Measurements from ENCODE around the gene ORAI3. TPM values are rescaled to one million over a fixed set of nuclear protein-coding genes. Genes with fewer than 3 reads are reported as not detected.
A peak's percentile ranks its signal among the peaks of the same experiment; 100 is the strongest.

ORAI3 gene
- total RNA-seq, 1 donor: 43.6 TPM

DNA sequence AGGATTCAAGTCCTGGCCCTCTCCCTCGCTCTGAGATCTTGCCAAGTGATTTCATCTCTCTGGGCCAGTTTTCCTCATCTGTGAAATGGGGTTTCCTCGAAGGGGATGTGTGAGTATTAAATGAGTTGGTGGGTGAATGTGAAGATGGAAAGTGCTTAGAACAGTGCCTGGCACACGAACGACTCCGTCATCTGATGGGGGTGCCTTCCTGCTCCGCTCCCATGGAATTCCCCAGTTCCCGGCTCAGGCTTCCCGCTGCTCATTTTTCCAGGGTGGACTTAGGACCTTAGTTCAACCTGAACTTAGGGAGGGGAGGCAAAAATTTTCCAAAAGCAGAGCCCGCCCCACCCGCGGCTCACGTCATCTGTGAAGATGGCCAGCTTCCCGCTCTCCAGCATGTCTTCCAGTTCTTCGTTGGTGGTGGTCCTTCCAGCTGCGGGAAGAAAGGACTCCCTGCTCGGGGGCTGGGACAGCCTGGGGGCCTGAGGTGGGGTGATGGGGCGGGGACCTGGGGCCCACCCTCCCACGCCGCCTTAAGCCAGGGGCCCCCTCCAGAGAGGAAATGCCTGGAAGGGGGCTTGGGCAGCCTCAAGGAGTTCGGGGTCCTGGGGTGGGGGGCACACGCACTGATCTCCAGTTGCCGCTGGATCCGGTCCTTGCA, 47.6 kb downstream of the ORAI3 start:
- H3K4me3 ChIP-seq (ENCODE audit: low read depth, low read length): peak overlapping the region; percentile 75
- TF ChIP-seq, protein P1, sequence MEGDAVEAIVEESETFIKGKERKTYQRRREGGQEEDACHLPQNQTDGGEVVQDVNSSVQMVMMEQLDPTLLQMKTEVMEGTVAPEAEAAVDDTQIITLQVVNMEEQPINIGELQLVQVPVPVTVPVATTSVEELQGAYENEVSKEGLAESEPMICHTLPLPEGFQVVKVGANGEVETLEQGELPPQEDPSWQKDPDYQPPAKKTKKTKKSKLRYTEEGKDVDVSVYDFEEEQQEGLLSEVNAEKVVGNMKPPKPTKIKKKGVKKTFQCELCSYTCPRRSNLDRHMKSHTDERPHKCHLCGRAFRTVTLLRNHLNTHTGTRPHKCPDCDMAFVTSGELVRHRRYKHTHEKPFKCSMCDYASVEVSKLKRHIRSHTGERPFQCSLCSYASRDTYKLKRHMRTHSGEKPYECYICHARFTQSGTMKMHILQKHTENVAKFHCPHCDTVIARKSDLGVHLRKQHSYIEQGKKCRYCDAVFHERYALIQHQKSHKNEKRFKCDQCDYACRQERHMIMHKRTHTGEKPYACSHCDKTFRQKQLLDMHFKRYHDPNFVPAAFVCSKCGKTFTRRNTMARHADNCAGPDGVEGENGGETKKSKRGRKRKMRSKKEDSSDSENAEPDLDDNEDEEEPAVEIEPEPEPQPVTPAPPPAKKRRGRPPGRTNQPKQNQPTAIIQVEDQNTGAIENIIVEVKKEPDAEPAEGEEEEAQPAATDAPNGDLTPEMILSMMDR (IDR thresholded peaks at IDR 0.05; ENCODE audit: insufficient read depth, low read depth, low read length): no peak
- peak; percentile 24 for DNase-seq (ENCODE audit: low read depth)

DNA sequence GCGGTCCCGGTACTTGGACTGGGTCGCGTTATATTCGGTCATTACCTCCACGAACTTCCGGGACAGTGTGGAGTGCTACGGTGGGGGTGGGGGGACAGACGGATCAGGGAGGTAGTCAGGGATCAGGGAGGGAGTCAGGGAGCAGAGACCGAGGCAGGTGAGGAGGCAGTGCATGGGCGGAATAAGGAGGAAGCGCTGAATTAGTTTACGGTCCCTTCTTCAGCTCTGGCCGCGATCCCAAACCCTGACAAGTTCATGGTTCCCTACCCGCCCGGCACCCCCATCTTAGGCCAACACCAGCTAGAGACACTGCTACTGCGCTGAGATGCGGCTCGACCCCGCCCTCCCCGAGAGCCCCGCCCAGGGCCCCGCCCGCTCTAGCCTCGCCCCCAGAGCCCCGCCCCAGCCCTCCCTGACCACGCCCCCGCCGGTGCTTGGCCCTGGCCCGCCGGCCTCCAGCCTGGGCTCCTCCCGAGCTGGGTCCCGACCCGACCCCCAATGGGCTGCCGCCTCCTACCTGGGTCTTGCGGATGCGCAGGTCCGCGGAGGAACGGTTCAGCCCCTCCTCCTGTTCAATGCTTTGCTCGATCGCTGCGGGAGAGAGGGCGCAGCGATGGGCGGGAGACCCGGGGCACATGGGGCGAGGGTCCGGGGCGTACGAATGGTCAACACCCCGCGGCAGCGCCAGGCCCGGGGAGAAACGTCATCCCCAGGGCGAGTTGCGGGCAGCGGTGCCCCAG, 48.3 kb downstream of the ORAI3 start:
- H3K4me3 ChIP-seq (ENCODE audit: low read depth, low read length): peak overlapping the region; percentile 75
- TF ChIP-seq, protein P1 (IDR thresholded peaks at IDR 0.05; ENCODE audit: insufficient read depth, low read depth, low read length): no peak
- DNase-seq (ENCODE audit: low read depth): peak; percentile 74

DNA sequence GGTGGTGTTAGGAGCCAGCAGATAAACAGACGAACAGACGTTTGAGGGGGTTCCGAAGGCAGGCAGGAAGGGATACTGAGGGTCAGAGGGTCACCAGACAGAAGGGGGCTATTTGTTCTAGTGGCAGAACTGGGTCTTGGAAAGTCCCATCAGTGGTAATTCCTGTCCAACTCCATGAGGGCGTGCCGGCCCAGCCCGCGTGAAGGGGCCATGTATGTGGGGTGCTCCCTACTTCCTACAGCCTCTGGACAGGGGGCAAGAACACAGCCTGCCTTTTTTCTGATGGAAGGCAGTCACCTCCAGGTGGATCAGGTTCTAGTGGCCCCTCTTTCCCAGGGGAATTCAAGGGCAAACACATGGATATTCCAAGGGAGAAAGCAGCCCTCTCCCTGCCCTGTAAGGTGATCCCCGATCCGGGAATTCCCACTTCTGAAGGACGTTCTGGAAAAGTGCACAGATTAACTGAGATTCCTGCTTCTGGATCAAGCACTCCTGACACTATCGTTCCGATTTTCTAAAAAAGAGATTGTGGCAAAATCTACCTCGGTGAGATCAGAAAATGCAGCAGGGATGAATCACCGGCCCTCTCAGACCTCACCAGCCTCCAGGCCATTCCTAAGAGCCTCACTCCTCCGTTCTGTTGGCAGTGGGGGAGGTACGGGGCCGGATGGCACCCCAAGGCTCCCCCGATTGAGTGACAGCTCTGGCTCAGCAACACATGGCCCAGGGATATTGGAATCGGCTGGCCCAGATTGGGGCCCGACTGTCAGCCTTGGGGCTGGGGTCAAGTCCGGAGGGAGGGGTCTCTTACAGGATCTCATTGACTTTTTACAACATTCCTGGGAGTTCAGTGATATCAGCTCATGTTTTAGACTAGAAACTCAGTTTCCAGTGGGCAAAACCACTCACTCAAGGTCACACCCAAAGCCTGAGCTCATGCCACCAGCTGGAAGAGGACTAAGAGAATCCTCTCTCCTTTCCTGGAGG, 49.1 kb downstream of the ORAI3 start:
- peak; percentile 69 for DNase-seq (ENCODE audit: low read depth)
- H3K4me3 ChIP-seq (ENCODE audit: low read depth, low read length): peak overlapping the region; percentile 75
- TF ChIP-seq, protein P1 (IDR thresholded peaks at IDR 0.05; ENCODE audit: insufficient read depth, low read depth, low read length): no peak

- no peak for DNase-seq (ENCODE audit: low read depth)
- no peak overlapping the region for H3K4me3 ChIP-seq (ENCODE audit: low read depth, low read length)
- TF ChIP-seq, protein P1 (IDR thresholded peaks at IDR 0.05; ENCODE audit: insufficient read depth, low read depth, low read length): no peak
Measured at GRCh38 chr16:30998852-30999761, 50.2 kb downstream of the ORAI3 start.

DNA sequence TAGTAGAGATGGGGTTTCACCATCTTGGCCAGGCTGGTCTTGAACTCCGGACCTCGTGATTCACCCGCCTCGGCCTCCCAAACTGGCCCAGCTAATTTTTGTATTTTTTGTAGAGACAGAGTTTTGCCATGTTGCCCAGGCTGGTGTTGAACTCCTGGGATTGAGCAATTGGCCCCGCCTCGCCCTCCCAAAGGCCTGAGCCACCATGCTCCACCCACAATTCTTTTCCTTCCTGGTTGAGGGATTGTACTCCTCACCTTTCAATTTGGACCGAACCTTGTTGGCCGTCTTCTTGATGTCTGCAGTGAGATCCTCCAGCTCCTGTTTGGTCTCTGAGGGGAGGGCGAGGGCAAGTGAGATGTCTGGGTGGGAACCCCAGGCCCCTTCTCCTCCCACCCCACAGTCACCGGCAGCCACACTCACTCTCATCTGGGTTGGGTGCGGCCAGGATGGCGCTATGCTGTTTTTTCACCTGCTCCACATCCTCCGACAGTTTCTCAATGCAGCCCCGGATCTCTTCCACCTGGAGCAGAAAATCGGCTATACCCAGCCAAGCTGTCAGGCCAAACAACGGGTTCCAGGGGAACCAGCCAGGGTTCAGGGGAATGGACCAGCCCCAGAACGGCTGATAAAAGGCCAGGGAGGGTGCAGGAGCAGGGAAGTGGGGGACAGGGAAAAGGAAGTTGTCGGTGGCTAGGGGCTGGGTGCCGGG, 52.0 kb downstream of the ORAI3 start:
- TF ChIP-seq, protein P1 (IDR thresholded peaks at IDR 0.05; ENCODE audit: insufficient read depth, low read depth, low read length): no peak
- no peak for DNase-seq (ENCODE audit: low read depth)
- no peak overlapping the region for H3K4me3 ChIP-seq (ENCODE audit: low read depth, low read length)

All from fibroblast of villous mesenchyme (primary cell).